Measurements from ENCODE around the gene CEP112. TPM values are rescaled to one million over a fixed set of nuclear protein-coding genes. Genes with fewer than 3 reads are reported as not detected.
A peak's percentile ranks its signal among the peaks of the same experiment; 100 is the strongest.

Gene CEP112
- total RNA-seq, 1 donor from 2014 or later = 13.9 TPM

GRCh38 chr17:65727246-65727645, 464.7 kb downstream of the CEP112 start:
- TF ChIP-seq, protein P1, sequence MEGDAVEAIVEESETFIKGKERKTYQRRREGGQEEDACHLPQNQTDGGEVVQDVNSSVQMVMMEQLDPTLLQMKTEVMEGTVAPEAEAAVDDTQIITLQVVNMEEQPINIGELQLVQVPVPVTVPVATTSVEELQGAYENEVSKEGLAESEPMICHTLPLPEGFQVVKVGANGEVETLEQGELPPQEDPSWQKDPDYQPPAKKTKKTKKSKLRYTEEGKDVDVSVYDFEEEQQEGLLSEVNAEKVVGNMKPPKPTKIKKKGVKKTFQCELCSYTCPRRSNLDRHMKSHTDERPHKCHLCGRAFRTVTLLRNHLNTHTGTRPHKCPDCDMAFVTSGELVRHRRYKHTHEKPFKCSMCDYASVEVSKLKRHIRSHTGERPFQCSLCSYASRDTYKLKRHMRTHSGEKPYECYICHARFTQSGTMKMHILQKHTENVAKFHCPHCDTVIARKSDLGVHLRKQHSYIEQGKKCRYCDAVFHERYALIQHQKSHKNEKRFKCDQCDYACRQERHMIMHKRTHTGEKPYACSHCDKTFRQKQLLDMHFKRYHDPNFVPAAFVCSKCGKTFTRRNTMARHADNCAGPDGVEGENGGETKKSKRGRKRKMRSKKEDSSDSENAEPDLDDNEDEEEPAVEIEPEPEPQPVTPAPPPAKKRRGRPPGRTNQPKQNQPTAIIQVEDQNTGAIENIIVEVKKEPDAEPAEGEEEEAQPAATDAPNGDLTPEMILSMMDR (IDR thresholded peaks at IDR 0.05; ENCODE audit: insufficient read depth, low read depth, low read length) = no peak
- TF ChIP-seq EZH2 (IDR thresholded peaks at IDR 0.05; ENCODE audit: insufficient read depth, low read length) = no peak
- H3K4me1 ChIP-seq (ENCODE audit: insufficient read depth, low read length) = peaks cover 4% of the 10 kb centered on the region
- no peak for FAIRE-seq

DNA sequence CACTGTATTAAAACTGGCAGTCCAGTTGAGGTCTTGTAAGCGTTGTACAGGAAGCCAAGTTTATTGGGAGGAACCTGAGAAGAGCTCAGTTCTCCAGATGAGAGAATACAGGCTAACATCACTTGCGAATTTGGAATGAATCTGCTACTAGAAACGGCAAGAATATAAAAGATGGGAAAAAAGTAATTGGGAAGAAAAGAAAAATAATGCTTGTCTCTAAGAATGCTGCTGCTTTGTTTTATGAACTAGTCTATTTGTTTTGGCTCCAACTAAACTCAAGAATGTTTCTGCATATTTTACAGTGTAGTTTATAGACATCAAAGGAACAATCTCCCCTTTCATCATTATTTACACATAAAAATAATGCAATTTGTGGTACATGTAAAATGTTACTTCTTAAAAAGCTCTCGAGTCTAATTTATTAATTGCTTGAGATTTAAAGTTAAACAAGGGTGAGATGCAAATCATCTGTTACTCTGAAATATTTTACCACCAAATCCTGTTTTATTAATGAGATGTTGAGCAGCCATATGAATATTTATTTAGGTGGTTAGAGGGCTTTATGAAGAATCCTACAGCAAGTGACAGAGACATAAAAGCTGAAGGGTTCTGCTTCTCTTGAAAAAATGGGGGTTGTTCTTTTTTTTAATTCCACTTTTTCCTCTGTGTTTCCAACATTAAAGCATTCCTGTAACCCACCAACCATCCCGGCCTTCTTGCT, 468.3 kb downstream of the CEP112 start:
- no peaks in the 10 kb centered on the region for H3K27me3 ChIP-seq (ENCODE audit: insufficient read depth, low read length)
- H3K36me3 ChIP-seq (ENCODE audit: insufficient read depth, low read length) = no peaks in the 10 kb centered on the region
- no peak overlapping the region for H3K4me2 ChIP-seq (ENCODE audit: low read length)
- TF ChIP-seq EZH2 (IDR thresholded peaks at IDR 0.05; ENCODE audit: insufficient read depth, low read length) = no peak
- TF ChIP-seq, protein P1 (IDR thresholded peaks at IDR 0.05; ENCODE audit: insufficient read depth, low read depth, low read length) = no peak
- peaks cover 4% of the 10 kb centered on the region for H3K4me1 ChIP-seq (ENCODE audit: insufficient read depth, low read length)
- no peaks in the 10 kb centered on the region for H3K9me3 ChIP-seq (ENCODE audit: insufficient read depth, low read depth, low read length)
- Mint-ChIP-seq H3K27ac (ENCODE audit: unreplicated experiment) (no peak overlapping the region), H3K4me1 (ENCODE audit: low read depth, unreplicated experiment) (peaks cover 3% of the 10 kb centered on the region), H3K4me3 (ENCODE audit: unreplicated experiment) (no peak overlapping the region), H3K9me3 (ENCODE audit: unreplicated experiment) (no peaks in the 10 kb centered on the region), H3K27me3 (ENCODE audit: low read depth, unreplicated experiment) (peaks cover 7% of the 10 kb centered on the region), H3K36me3 (ENCODE audit: low read depth, unreplicated experiment) (peaks cover 8% of the 10 kb centered on the region)
- H3K4me3 ChIP-seq (ENCODE audit: insufficient read depth, low read depth, low read length) = no peak overlapping the region
- DNase-seq (ENCODE audit: low read depth) = peak; percentile 58
- no peaks in the 10 kb centered on the region for H3K79me2 ChIP-seq (ENCODE audit: insufficient read depth, low read length)
- FAIRE-seq = no peak
- no peak overlapping the region for H2AFZ ChIP-seq (ENCODE audit: low read depth, low read length)
- no peak overlapping the region for H3K27ac ChIP-seq (ENCODE audit: low read depth, low read length)
- H4K20me1 ChIP-seq (ENCODE audit: insufficient read depth, low read length) = no peaks in the 10 kb centered on the region
- no peak overlapping the region for H3K9ac ChIP-seq (ENCODE audit: low read length)

More at GRCh38 chr17:65727246-65727645, 464.7 kb downstream of the CEP112 start:
- no peaks in the 10 kb centered on the region for H4K20me1 ChIP-seq (ENCODE audit: insufficient read depth, low read length)
- no peaks in the 10 kb centered on the region for H3K79me2 ChIP-seq (ENCODE audit: insufficient read depth, low read length)
- H3K4me2 ChIP-seq (ENCODE audit: low read length) = no peak overlapping the region
- H3K4me3 ChIP-seq (ENCODE audit: insufficient read depth, low read depth, low read length) = no peak overlapping the region
- no peaks in the 10 kb centered on the region for H3K27me3 Mint-ChIP-seq (ENCODE audit: low read depth, unreplicated experiment)
- H3K36me3 Mint-ChIP-seq (ENCODE audit: low read depth, unreplicated experiment) = peaks cover 10% of the 10 kb centered on the region
- peaks cover 3% of the 10 kb centered on the region for H3K4me1 Mint-ChIP-seq (ENCODE audit: low read depth, unreplicated experiment)
- no peak overlapping the region for H3K27ac ChIP-seq (ENCODE audit: low read depth, low read length)
- H3K27ac Mint-ChIP-seq (ENCODE audit: unreplicated experiment) = no peak overlapping the region
- H3K9ac ChIP-seq (ENCODE audit: low read length) = no peak overlapping the region
- no peak for DNase-seq (ENCODE audit: low read depth)
- no peaks in the 10 kb centered on the region for H3K36me3 ChIP-seq (ENCODE audit: insufficient read depth, low read length)
- no peaks in the 10 kb centered on the region for H3K9me3 ChIP-seq (ENCODE audit: insufficient read depth, low read depth, low read length)
- no peak overlapping the region for H3K4me3 Mint-ChIP-seq (ENCODE audit: unreplicated experiment)
- no peaks in the 10 kb centered on the region for H3K27me3 ChIP-seq (ENCODE audit: insufficient read depth, low read length)
- no peak overlapping the region for H2AFZ ChIP-seq (ENCODE audit: low read depth, low read length)
- peaks cover 5% of the 10 kb centered on the region for H3K9me3 Mint-ChIP-seq (ENCODE audit: unreplicated experiment)

DNA sequence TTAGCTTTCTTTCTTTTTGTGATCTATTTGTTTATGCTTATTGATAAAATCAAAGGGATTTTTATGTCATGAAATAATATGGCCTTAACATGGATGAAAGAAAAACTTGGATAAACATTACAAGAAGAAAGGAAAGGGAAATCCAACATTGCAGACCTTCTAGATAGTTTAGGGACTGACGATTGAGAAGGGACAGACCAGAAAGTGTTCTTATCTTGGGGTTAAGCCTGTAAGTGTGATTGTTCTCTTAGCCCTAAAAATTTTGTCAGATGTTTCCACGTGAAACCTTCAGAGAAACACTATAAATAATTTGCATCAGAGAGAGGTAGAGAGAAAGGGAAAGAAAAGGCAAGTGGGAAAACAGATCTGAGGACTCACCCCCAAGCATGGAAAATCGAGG, 473.3 kb downstream of the CEP112 start:
- H3K4me3 ChIP-seq (ENCODE audit: insufficient read depth, low read depth, low read length) = no peak overlapping the region
- no peak overlapping the region for H3K27ac ChIP-seq (ENCODE audit: low read depth, low read length)
- no peaks in the 10 kb centered on the region for H3K27me3 ChIP-seq (ENCODE audit: insufficient read depth, low read length)
- no peak overlapping the region for H3K4me2 ChIP-seq (ENCODE audit: low read length)
- no peaks in the 10 kb centered on the region for H4K20me1 ChIP-seq (ENCODE audit: insufficient read depth, low read length)
- Mint-ChIP-seq H3K27me3 (ENCODE audit: low read depth, unreplicated experiment) (peaks cover 7% of the 10 kb centered on the region), H3K4me3 (ENCODE audit: unreplicated experiment) (no peak overlapping the region), H3K36me3 (ENCODE audit: low read depth, unreplicated experiment) (peaks cover 5% of the 10 kb centered on the region), H3K9me3 (ENCODE audit: unreplicated experiment) (no peaks in the 10 kb centered on the region), H3K4me1 (ENCODE audit: low read depth, unreplicated experiment) (no peaks in the 10 kb centered on the region), H3K27ac (ENCODE audit: unreplicated experiment) (no peak overlapping the region)
- H2AFZ ChIP-seq (ENCODE audit: low read depth, low read length) = no peak overlapping the region
- DNase-seq (ENCODE audit: low read depth) = no peak
- peaks cover 4% of the 10 kb centered on the region for H3K4me1 ChIP-seq (ENCODE audit: insufficient read depth, low read length)
- no peak overlapping the region for H3K9ac ChIP-seq (ENCODE audit: low read length)
- H3K79me2 ChIP-seq (ENCODE audit: insufficient read depth, low read length) = no peaks in the 10 kb centered on the region
- no peaks in the 10 kb centered on the region for H3K9me3 ChIP-seq (ENCODE audit: insufficient read depth, low read depth, low read length)
- no peaks in the 10 kb centered on the region for H3K36me3 ChIP-seq (ENCODE audit: insufficient read depth, low read length)
- FAIRE-seq = no peak
- TF ChIP-seq, protein P1 (IDR thresholded peaks at IDR 0.05; ENCODE audit: insufficient read depth, low read depth, low read length) = no peak
- no peak for TF ChIP-seq EZH2 (IDR thresholded peaks at IDR 0.05; ENCODE audit: insufficient read depth, low read length)

Data from astrocyte (in vitro differentiated cells and primary cell).